Lung microvascular endothelial cell (primary cell): ENCODE data around the gene PRG2. TPM values are rescaled to one million over a fixed set of nuclear protein-coding genes. Genes with fewer than 3 reads are reported as not detected.
"Not testable (repeated sequence)": the region's sequence is repeated elsewhere in the genome, so short reads cannot be mapped to it uniquely, and the experiment has no call there.

Experiments
- DNase-seq, 2 donors: peaks; one replicate each; pipeline versions ENCODE4 v3.0.0 to v3.0.0-alpha.2; 2010; ENCODE audit warnings: low read depth in 2 of 2
- total RNA-seq: library from RNA; depleted of rRNA; stranded (reverse); fragments of >200 nt; gene quantifications from 2 replicates; pipeline ENCODE4 v1.2.1, GENCODE V29; 2014

Gene PRG2
- total RNA-seq, 1 donor from 2014 or later: not detected

GRCh38 chr11:57370251-57370650, 20.2 kb downstream of the PRG2 start:
- DNase-seq: peak in 1 of 2 donors; percentile 69

DNA sequence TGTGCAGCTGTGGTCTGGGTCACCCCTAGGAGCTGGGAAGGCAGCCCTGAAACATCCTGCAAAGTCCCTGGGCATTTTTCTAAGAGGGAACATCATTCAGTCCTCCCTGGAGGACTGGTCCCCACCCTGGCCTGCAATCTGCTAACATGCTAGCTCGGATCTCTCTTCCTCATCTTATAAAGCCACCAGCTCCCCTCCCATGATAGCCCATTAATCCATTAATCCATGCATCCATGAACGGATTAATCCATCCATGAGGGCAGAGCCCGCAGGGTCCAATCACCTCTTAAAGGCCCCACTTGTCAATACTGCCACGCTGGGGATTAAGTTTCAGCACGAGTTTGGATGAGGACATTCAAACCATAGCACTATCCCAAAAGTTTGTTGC, 21.6 kb downstream of the PRG2 start:
- DNase-seq: no peak

DNA sequence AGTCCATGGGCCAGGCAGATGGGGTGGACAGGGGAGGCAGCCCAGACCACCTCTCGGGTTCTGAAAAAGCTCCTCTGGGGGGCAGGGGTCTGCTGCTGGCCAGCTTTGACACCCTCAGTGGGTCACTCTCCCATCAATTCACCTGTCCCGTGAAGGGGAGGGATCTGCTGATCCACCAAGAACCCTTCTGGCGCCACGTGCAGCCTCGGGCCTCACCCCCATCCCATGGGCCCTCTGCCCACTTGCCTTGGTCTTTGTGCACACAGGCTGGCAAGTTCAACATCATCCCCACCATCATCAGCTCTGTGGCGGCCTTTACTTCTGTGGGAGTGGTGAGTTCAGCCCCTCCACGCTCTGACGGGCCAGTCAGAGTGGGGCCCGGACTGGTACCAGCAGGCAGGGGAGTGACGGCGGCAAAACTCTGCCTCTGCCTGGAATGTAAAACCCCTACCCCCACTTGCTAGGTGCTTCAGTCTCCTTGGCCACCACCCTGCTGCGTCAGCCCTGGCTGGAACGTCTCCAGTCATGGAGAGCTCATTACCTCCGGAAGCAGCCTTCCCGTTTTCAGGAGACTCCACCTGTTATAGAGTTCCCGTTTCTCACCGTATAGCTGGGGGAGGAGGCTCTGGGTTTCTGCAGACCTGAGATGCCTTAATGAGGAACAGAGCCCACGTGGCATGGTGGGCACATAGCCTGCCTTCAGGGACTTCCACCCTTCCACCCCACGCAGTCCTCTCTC, 22.2 kb downstream of the PRG2 start:
- DNase-seq: peak in 1 of 2 donors; percentile 64

DNA sequence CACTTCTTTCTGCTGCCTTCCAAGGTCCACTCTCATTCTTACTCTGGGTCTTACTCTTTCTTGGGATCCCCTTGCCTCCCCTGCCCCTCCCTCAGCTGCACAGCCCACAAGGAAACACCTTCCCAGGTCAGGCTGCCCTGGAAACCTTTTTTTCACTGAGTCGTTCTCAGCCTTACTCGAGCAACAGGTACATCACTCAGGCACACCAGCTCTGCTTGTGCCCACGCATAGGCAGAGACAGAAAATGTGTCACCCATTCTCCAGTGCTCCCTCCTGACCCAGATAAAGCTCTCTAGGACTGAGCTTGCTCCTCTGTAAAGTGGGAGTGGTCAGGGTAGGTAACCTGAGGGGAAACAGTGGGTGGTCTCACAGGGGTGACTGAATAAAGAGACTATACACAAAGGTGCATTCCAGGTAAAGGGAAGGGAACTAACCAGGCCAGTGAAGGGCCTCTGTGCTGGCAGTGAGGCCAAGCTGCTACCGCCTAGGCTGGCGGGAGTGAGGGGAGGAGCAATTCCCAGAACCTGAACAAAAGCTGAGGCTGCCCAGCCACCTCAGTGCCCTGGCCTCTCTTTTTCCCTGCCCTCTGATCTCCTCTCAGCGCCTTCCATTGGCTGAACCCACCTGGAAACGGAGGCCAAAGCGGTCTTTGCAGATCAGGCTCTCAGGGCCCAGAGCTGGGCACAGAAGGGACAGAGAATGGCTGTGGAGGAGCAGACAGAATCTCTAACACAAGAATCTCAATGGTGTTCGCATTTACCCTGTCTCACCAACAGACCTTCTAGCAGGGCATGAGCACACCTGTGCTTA, 25.4 kb downstream of the PRG2 start:
- DNase-seq: no peak

DNA sequence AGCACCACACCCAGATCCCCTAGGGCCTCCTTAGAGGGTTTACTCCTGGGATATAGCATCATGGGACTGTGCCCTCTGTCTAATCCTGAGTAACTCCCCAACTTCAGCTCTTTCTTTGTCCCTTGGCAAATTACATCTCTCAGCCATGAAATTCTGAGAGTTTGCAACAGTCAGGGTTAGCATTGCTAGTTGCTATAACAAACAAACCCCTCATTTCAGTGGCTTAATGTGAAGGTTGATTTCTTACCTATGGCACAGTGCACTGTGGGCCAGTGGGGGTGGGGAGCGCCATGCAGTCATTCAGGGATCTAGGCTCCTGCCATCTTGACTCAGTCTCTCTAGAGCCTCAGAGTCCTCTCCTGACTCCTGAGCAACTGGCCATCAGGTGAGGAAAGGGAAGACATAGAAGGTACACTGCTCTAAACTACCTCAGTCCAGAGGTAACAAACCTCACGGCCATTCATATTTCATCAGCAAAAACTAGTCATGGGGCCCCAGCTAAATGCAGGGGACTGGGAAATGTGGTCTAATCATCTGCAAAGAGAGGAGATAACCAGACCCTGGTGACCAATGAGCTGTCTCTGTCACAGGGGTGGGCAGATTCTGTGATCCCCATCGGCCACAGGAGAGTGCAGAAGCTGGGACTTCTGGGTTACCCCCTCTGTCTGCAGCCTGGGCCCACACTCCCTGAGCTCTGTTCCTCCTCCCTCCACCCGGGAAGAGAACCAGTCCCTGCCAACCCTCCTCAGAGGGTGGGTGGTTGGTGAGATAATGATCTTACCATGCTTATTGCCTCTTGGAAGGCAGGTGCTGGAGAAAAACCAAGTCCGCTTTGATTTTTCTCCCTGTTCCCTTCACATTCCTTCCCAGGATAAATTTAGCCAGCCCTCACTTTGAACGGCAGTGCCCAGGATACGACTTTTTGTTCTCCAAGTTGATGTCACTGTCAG, 27.0 kb downstream of the PRG2 start:
- no peak for DNase-seq

GRCh38 chr11:57361926-57362325, 28.5 kb downstream of the PRG2 start:
- DNase-seq: no peak

DNA sequence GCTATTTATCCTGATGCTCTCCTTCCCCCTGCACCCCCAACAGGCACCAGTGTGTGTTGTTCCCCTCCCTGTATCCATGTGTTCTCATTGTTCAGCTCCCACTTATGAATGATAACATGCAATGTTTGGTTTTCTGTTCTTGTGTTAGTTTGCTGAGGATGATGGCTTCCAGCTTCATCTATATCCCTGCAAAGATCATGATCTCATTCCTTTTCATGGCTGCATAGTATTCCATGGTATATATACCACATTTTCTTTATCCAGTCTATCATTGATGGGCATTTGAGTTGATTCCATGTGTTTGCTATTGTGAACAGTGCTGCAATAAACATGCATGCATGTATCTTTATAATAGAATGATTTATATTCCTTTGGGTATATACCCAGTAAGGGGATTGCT, 29.0 kb downstream of the PRG2 start:
- DNase-seq: not testable (repeated sequence)

- DNase-seq: no peak
Measured at GRCh38 chr11:57360991-57361390, 29.5 kb downstream of the PRG2 start.

DNA sequence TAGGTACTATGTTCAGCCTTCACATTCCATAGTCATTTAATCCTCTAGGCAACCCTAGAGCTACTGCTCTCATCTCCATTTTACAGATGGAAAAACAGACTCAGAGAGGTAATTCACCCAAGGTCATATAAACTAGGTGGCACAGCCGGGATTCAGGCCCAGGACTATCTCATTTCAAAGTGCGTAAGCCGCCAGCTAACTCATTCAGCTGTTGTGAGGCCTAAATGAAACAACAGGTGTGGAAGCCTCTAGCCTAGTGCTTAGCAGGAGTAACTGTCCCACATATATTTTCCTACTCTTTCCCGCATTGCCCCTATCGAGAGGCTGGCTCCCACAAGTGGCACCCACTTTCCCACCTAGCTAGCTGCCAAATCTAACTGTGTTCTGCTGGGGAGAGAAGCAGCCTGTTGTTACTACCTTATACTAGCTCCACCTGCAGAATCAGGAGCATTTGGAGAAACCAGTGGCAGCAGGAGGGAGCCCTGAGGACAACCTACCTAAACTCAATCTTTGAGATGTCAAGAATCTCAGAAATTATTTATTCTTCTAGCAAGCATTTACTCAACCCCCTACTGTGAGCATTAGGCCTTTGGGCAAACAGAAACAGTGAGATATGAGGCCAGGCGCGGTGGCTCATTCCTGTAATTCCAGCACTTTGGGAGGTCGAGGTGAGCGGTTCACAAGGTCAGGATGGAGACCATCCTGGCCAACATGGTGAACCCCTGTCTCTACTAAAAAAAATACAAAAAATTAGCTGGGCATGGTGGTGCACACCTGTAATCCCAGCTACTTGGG, 30.4 kb downstream of the PRG2 start:
- DNase-seq: no peak

DNA sequence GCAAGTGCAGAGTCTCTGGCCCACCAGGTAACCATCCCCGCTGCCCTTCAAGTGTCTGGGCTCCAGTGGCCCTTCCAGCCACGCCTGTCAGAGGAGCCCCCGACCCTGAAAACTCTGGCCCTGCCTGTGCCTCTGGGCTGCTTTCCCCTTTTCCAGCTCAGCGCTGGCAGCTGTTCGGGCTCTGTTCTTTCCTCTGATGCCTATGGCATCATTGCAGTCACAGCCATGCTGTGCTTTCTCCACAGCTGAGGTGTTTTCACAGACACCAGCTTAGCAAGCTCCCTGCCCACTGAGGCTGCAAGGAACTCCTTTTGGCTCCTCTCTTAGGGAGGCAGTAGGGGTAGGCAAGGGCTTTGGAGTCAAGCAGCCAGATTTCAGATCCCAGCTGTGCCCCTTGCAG, 31.1 kb downstream of the PRG2 start:
- no peak for DNase-seq

DNA sequence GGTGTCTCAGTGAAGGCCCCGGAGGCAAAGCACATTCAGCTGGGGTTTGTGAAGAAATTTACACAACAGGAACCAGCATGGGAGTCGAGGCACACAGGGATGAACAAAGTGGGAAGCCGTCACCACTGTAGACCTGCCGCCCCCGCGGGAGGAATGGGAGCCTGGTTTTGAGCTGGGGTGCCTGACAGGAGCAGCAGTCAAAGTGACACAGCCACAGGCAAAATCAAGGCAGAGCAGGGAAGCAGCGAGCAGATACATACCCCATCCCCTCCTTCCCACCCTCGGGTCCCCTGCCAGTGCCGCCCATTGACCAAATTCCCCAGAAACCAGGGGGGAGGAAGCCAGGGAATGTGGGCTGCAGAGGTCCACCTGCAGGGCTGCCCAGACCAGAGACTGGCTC, 31.5 kb downstream of the PRG2 start:
- no peak for DNase-seq

GRCh38 chr11:57358543-57358961, 31.9 kb downstream of the PRG2 start:
- DNase-seq: no peak

DNA sequence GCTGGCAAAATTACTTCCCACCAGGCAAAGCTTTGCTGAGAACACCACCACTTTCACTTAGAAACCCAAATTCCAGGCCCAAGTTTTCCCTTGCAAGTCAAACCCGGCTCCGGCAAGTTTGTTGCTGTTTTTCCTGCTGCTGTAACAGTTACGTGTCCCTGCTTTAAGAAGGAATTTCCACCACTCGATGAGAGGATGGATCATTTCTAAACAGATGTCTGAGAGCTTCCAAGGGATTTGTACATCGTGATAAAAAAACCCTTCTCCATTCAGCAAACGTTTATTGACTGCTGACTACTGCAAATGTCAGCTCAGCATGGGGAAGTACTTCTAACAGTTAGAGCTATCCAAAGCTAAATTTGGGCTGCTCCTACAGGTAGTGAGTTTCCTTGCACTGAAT, 32.6 kb downstream of the PRG2 start:
- DNase-seq: peak in 1 of 2 donors; percentile 16

GRCh38 chr11:57357310-57357709, 33.1 kb downstream of the PRG2 start:
- DNase-seq: no peak

DNA sequence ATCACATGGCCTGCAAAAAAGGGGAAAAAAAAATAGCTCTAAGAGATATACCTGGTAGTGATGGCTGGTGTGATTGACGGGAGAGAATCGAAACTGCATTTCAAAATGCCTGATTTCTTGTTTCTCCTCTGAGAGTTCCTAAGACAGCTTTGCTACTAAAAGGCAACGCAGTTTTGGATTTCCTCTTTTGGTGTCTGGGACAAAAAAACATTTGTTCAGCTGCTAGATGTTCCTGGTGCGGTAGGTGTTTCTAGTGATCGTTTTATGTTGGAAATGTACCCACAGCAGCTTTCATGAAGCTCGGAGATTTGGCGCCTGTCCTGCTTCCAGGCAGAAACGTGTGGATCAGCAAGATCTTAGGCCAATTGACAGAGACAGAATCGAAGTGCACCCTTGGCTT, 34.2 kb downstream of the PRG2 start:
- no peak for DNase-seq

GRCh38 chr11:57354699-57355098, 35.8 kb downstream of the PRG2 start:
- peak in 1 of 2 donors; percentile 26 for DNase-seq

DNA sequence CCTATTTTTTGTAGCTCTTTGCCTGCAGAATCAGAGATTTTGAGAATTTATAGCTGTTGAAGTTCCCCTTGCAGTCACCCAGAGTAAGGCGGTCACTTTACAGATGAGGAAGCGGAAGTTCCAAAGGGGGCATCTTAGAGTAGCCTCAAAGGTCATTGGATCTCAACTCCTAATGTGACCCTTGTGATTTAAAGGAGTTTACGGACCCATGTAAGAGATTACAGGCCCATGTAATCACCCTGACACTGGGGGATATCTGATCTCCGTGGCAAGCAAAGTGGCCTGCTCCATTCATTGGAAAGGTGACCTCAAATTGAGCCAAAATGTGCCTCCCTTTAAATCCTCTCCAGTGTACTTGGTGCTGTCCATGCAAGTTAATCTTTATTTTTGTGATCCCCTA, 36.6 kb downstream of the PRG2 start:
- no peak for DNase-seq

DNA sequence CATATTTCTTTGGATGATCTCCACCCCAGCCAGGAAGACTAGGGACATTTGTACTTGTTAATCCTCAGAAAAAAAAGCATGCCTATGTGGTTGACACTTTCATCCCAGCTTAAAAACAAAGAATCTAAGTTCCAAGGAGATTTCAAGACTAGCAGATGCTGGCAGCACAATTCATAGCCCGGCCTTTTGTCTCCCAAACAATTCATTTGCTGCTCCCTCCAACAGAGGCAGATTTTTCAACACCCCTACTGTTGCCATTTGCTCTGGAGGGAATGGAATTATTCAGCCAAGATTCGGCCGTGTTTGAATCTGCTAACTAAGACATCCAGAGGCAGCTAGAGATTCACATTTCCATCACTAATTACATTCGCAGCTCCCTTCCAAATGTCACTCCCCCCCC, 37.0 kb downstream of the PRG2 start:
- DNase-seq: no peak

DNA sequence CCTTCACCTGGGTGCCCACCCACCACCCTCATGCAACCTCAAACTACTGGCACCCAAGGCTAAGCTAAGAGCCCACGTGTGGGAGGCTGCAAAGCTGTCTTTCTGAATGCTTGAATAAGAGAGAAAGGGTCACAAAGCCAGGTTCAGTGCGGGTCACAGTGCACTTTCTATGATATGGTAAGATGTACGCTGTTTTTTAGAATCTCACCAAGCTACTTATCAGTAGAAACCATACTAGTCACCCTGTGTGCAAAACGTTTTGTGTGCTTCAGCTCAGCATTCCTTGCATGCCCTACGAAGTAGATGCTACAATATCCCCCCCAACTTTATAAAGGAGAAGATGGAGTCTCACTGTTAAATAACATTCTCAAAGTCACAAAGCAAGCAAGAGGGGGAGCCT, 37.4 kb downstream of the PRG2 start:
- DNase-seq: no peak

GRCh38 chr11:57349491-57350274, 40.8 kb downstream of the PRG2 start:
- peak; percentile 51 to 64 for DNase-seq
